ENCODE measurements around the gene EEF1AKMT2.
"Not testable (repeated sequence)": the region's sequence is repeated elsewhere in the genome, so short reads cannot be mapped to it uniquely, and the experiment has no call there.

The EEF1AKMT2 gene

DNA sequence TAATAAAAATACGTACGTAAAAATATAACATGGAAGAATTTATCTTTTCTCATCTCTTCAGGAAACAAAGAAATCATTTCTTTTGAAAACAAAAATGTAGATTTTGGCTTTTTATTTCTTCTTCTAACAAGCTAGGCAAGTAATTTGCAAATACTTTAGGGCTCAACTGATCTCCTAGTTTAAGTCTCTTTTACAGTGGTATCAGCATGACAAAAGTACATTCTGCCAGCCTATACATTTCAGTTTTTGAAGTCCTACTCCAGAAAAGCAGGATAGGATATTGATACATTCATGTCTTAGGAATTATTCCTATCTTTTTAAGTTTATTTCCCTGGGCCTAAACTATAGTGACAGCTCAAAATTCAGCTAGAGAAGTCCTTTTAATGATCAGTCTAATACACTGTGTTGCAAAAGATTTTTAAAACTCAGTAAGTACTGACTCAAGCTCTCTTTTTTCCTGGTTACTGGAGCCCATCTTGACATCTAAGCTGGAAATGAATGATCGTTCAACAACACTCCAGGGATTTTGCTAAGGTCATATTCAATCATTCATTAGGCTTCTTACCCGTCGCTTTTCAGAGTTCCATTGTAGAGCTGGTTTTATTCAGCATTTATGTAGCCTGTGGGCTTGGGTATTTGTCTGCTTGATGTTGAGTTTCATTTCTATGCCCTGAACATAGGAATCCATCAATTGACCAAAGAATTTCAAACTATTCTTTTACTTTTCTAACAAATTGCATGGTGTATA is 35.4 kb downstream of the EEF1AKMT2 start:
- H3K4me3 ChIP-seq (ENCODE audit: low read depth, low read length): no peak overlapping the region
- TF ChIP-seq, protein P1, sequence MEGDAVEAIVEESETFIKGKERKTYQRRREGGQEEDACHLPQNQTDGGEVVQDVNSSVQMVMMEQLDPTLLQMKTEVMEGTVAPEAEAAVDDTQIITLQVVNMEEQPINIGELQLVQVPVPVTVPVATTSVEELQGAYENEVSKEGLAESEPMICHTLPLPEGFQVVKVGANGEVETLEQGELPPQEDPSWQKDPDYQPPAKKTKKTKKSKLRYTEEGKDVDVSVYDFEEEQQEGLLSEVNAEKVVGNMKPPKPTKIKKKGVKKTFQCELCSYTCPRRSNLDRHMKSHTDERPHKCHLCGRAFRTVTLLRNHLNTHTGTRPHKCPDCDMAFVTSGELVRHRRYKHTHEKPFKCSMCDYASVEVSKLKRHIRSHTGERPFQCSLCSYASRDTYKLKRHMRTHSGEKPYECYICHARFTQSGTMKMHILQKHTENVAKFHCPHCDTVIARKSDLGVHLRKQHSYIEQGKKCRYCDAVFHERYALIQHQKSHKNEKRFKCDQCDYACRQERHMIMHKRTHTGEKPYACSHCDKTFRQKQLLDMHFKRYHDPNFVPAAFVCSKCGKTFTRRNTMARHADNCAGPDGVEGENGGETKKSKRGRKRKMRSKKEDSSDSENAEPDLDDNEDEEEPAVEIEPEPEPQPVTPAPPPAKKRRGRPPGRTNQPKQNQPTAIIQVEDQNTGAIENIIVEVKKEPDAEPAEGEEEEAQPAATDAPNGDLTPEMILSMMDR (IDR thresholded peaks at IDR 0.05; ENCODE audit: borderline replicate concordance, insufficient read depth, low read depth, low read length): no peak

DNA sequence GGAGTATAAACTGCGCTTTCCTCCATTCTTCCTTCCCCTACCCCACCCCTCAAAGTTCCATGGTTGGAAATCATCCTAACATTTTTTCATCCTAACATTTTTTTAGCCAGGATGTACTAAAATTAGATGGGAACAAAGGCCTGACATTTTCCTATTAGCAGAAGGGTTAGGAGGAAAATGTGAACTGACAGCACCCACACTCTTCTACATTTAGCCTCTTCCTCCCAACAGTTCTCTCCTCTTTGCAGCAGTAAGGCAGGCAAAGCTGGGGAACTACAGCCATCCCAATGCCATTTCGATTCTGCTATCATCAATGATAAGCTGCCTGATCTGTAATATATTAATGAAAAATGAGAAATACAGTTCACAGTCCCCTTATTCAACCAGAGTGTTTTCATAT is 36.1 kb downstream of the EEF1AKMT2 start:
- no peak overlapping the region for H3K4me3 ChIP-seq (ENCODE audit: low read depth, low read length)
- TF ChIP-seq, protein P1 (IDR thresholded peaks at IDR 0.05; ENCODE audit: borderline replicate concordance, insufficient read depth, low read depth, low read length): no peak

DNA sequence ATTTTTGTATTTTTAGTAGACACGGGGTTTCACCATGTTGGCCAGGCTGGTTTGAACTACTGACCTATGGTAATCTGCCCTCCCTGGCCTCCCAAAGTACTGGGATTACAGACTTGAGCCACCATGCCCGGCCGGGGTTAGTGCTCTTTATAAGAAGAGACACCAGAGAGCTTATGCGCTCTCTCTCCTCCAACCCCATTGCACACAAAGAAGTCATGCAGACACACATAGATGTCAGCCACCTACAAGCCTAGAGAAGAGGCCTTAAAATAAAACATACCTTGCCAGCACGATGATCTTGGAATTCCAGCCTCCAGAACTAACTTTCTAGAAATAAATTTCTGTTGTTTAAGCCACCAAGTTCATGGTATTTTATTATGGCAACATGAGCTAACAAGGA is 37.5 kb downstream of the EEF1AKMT2 start:
- TF ChIP-seq, protein P1 (IDR thresholded peaks at IDR 0.05; ENCODE audit: borderline replicate concordance, insufficient read depth, low read depth, low read length): no peak
- no peak overlapping the region for H3K4me3 ChIP-seq (ENCODE audit: low read depth, low read length)

DNA sequence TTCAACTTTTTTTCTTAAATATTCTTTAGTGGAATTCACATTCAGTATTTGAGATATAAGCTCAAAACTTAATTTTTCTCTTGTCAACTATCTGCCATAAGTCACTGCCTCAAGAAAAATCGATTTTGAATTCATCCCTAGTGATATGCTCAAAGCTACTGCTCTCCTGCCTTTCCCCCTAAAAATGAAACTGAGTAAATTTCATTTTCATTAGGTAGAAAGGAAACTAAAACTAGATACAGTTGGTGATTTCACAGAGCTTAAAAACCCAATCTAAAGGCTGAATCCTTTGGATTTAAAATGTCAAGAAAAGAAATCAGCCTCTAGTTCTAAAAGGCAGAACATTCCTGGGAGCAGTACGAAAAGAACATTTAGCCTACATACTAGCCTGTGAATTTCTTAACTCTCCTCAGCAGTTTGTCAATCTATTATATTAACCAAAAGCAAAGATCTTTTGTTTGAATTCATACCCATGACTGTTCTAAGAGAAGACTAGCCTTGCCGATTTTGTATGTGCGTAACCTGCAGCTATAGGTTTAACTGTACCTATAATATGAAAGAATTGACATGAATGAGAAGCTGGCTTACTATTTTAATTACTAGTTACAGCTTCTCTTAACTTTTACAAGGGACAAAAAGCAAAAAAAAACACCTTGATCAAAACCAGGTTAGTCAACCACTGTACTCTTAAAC is 42.6 kb downstream of the EEF1AKMT2 start:
- TF ChIP-seq, protein P1 (IDR thresholded peaks at IDR 0.05; ENCODE audit: borderline replicate concordance, insufficient read depth, low read depth, low read length): no peak

DNA sequence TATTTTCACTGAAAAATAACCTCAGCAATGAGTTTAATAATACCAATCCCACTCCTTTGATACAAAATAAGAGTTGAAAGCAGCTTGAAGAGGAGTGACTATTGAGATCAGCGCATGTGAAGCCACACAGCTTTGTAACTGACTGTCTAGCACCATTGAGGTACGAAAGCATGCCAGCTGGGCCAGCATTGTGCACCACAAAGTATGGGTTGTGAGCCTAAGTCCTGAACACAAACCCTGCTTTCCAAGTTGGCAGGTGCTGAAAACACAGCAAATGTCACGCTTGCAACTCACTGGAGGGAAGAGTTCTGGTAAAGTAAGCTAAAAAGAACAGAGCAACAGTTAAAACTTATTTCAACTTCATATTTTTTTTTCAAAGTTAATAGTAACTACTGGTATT is 43.5 kb downstream of the EEF1AKMT2 start:
- TF ChIP-seq, protein P1 (IDR thresholded peaks at IDR 0.05; ENCODE audit: borderline replicate concordance, insufficient read depth, low read depth, low read length): no peak
- no peak overlapping the region for H3K4me3 ChIP-seq (ENCODE audit: low read depth, low read length)

More for the DNA sequence above, 42.6 kb downstream of the EEF1AKMT2 start:
- H3K4me3 ChIP-seq (ENCODE audit: low read depth, low read length): no peak overlapping the region

DNA sequence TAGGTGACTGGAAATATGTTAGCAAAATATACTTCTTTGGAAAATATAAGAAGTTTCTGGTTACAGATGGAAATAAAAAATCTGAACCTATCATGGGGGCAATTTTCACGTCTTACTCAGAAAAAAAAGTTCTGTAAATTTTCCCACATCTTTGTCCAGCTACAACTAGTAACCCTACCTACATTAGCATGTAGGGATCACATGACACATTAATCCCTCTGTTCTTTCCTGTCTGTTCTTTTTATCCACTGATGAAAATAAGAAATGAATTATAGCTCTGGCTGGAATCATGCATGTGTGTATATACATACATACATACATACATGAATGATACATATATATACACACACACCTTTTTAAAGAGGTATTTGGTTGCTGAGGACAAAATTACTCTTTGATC is 43.9 kb downstream of the EEF1AKMT2 start:
- H3K4me3 ChIP-seq (ENCODE audit: low read depth, low read length): no peak overlapping the region
- TF ChIP-seq, protein P1 (IDR thresholded peaks at IDR 0.05; ENCODE audit: borderline replicate concordance, insufficient read depth, low read depth, low read length): no peak

GRCh38 chr10:124746992-124747391 is 44.7 kb downstream of the EEF1AKMT2 start:
- no peak overlapping the region for H3K4me3 ChIP-seq (ENCODE audit: low read depth, low read length)
- TF ChIP-seq, protein P1 (IDR thresholded peaks at IDR 0.05; ENCODE audit: borderline replicate concordance, insufficient read depth, low read depth, low read length): no peak

DNA sequence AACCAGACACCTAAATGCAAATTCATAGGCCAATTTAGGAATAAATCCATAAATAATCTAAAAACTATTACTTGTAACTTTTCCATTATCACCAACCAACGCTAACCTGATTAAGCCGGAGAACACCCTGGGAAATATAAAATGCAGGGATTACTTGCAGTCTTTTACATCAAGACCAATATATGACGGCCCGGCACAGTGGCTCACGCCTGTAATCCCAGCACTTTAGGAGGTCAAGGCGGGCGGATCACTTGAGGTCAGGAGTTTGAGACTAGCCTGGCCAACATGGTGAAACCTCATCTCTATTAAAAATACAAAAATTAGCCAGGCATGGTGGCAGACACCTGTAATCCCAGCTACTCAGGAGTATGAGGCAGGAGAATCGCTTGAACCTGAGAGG is 45.2 kb downstream of the EEF1AKMT2 start:
- H3K4me3 ChIP-seq (ENCODE audit: low read depth, low read length): not testable (repeated sequence)
